ENCODE data around the gene ADORA2A.

- TF ChIP-seq POLR2A (IDR thresholded peaks at IDR 0.05) (no peak), CTCF (IDR thresholded peaks at IDR 0.05) (no peak)
Observed at GRCh38 chr22:24431309-24432034, 4.1 kb downstream of the ADORA2A start.
